Duodenal mucosa (tissue), 2 donors: ENCODE measurements around the gene COPZ1.
A peak's percentile ranks its signal among the peaks of the same experiment; 100 is the strongest.

Experiments
- H3K27ac ChIP-seq: one replicate; pipeline ENCODE4 v1.7.0; 2013; ENCODE audit warnings: low read depth, low read length
- H3K27me3 ChIP-seq, 2 donors: one replicate each; pipeline ENCODE4 v1.7.0; 2013; ENCODE audit warnings: low read length in 2 of 2, control low read depth in 1 of 2; ENCODE audit not compliant: insufficient read depth in 2 of 2, control insufficient read depth in 1 of 2
- H3K36me3 ChIP-seq, 2 donors: one replicate each; pipeline ENCODE4 v1.7.0; 2013; ENCODE audit warnings: low read length in 2 of 2, control low read depth in 1 of 2; ENCODE audit not compliant: insufficient read depth in 2 of 2, control insufficient read depth in 1 of 2
- H3K4me1 ChIP-seq, 2 donors: one replicate each; pipeline ENCODE4 v1.7.0; 2013; ENCODE audit warnings: low read length in 2 of 2, control low read depth in 1 of 2; ENCODE audit not compliant: insufficient read depth in 2 of 2, control insufficient read depth in 1 of 2
- H3K4me3 ChIP-seq, 2 donors: one replicate each; pipeline ENCODE4 v1.7.0; 2013; ENCODE audit warnings: low read length in 2 of 2, low read depth in 1 of 2
- H3K9ac ChIP-seq, 2 donors: one replicate each; pipeline ENCODE4 v1.7.0; 2013; ENCODE audit warnings: low read length in 2 of 2, low read depth in 1 of 2
- H3K9me3 ChIP-seq, 2 donors: one replicate each; pipeline ENCODE4 v1.7.0; 2013; ENCODE audit warnings: low read length in 2 of 2, control low read depth in 1 of 2; ENCODE audit not compliant: control insufficient read depth in 1 of 2

Gene COPZ1

GRCh38 chr12:54370171-54370730 lies 45.3 kb downstream of the COPZ1 start:
- no peaks in the 10 kb centered on the region for H3K9me3 ChIP-seq
- H3K9ac ChIP-seq = peak overlapping the region in 1 of 2 donors; percentile 32
- H3K27me3 ChIP-seq = peaks cover 5 to 7% of the 10 kb centered on the region in 2 donors
- H3K4me1 ChIP-seq = peaks cover 15 to 23% of the 10 kb centered on the region in 2 donors
- no peaks in the 10 kb centered on the region for H3K36me3 ChIP-seq
- H3K4me3 ChIP-seq = peak overlapping the region; percentile 48 to 58
- peak overlapping the region; percentile 2 for H3K27ac ChIP-seq

GRCh38 chr12:54371328-54372112 lies 46.6 kb downstream of the COPZ1 start:
- H3K36me3 ChIP-seq = no peaks in the 10 kb centered on the region
- H3K4me1 ChIP-seq = peaks cover 15 to 23% of the 10 kb centered on the region in 2 donors
- no peak overlapping the region for H3K4me3 ChIP-seq
- peaks cover 5 to 7% of the 10 kb centered on the region in 2 donors for H3K27me3 ChIP-seq
- H3K9me3 ChIP-seq = no peaks in the 10 kb centered on the region
- no peak overlapping the region for H3K9ac ChIP-seq
- H3K27ac ChIP-seq = no peak overlapping the region

GRCh38 chr12:54372113-54372806 lies 47.3 kb downstream of the COPZ1 start:
- H3K27ac ChIP-seq = no peak overlapping the region
- no peak overlapping the region for H3K4me3 ChIP-seq
- H3K9me3 ChIP-seq = no peaks in the 10 kb centered on the region
- H3K9ac ChIP-seq = no peak overlapping the region
- H3K27me3 ChIP-seq = peaks cover 5 to 7% of the 10 kb centered on the region in 2 donors
- H3K4me1 ChIP-seq = peaks cover 15 to 23% of the 10 kb centered on the region in 2 donors
- H3K36me3 ChIP-seq = no peaks in the 10 kb centered on the region

- Histone ChIP-seq H3K27ac (no peak overlapping the region), H3K9me3 (no peaks in the 10 kb centered on the region), H3K4me3 (no peak overlapping the region), H3K36me3 (no peaks in the 10 kb centered on the region), H3K9ac (no peak overlapping the region), H3K27me3 (peaks cover 0 to 5% of the 10 kb centered on the region in 2 donors), H3K4me1 (peaks cover 7 to 18% of the 10 kb centered on the region in 2 donors)
These were observed 49.0 kb downstream of the COPZ1 start for GRCh38 chr12:54373649-54374561.

GRCh38 chr12:54374562-54375258 lies 49.8 kb downstream of the COPZ1 start:
- Histone ChIP-seq H3K27ac (no peak overlapping the region), H3K4me1 (peaks cover 12 to 15% of the 10 kb centered on the region in 2 donors), H3K4me3 (no peak overlapping the region)

GRCh38 chr12:54375259-54375579 lies 50.3 kb downstream of the COPZ1 start:
- Histone ChIP-seq H3K9me3 (no peaks in the 10 kb centered on the region), H3K27ac (no peak overlapping the region), H3K9ac (no peak overlapping the region), H3K4me1 (peaks cover 12 to 13% of the 10 kb centered on the region in 2 donors), H3K36me3 (no peaks in the 10 kb centered on the region), H3K27me3 (no peaks in the 10 kb centered on the region), H3K4me3 (no peak overlapping the region)

More at GRCh38 chr12:54374562-54375258, 49.8 kb downstream of the COPZ1 start:
- Histone ChIP-seq H3K9ac (no peak overlapping the region), H3K36me3 (no peaks in the 10 kb centered on the region), H3K27me3 (no peaks in the 10 kb centered on the region), H3K9me3 (no peaks in the 10 kb centered on the region)

- Histone ChIP-seq H3K27me3 (no peaks in the 10 kb centered on the region), H3K36me3 (no peaks in the 10 kb centered on the region), H3K9ac (no peak overlapping the region), H3K4me3 (no peak overlapping the region), H3K9me3 (no peaks in the 10 kb centered on the region), H3K27ac (no peak overlapping the region), H3K4me1 (peaks cover 9 to 11% of the 10 kb centered on the region in 2 donors)
These were observed 51.7 kb downstream of the COPZ1 start for GRCh38 chr12:54376596-54376995.

GRCh38 chr12:54377007-54377406 lies 52.1 kb downstream of the COPZ1 start:
- Histone ChIP-seq H3K9ac (no peak overlapping the region), H3K4me3 (no peak overlapping the region), H3K36me3 (no peaks in the 10 kb centered on the region), H3K27me3 (no peaks in the 10 kb centered on the region), H3K4me1 (peaks cover 5 to 7% of the 10 kb centered on the region in 2 donors), H3K9me3 (no peaks in the 10 kb centered on the region), H3K27ac (no peak overlapping the region)

- Histone ChIP-seq H3K27ac (no peak overlapping the region), H3K27me3 (no peaks in the 10 kb centered on the region), H3K4me3 (no peak overlapping the region), H3K9ac (no peak overlapping the region), H3K36me3 (no peaks in the 10 kb centered on the region), H3K4me1 (peaks cover 5% of the 10 kb centered on the region in 2 donors), H3K9me3 (no peaks in the 10 kb centered on the region)
These were observed 53.0 kb downstream of the COPZ1 start for GRCh38 chr12:54377797-54378515.
